PC-3 (cell line): Measurements from ENCODE around the gene CHRND. TPM values are rescaled to one million over a fixed set of nuclear protein-coding genes. Genes with fewer than 3 reads are reported as not detected.

Experiments used
- ATAC-seq: fragments of 200-7000 bp; cut with Tn5 transposase; 2 replicates; pipeline ENCODE4 v1.9.1; 2020; ENCODE audit warnings: mild to moderate bottlenecking, moderate library complexity
- BruUV-seq: library from RNA; stranded (reverse); fragments of 400-500 nt; replicated peaks from 2 replicates; lab custom pipeline; 2021; lab: Mats Ljungman, UMichigan
- CTCF ChIA-PET: fragments of 300-600 bp; sonication (Branson Sonifier 250); formaldehyde crosslinking; loops from one replicate; lab custom pipeline; 2022; ENCODE audit warnings: antibody characterized with exemption; lab: Charles Lee
- POLR2A ChIA-PET: fragments of 300-600 bp; sonication (Branson Sonifier 250); formaldehyde crosslinking; loops from one replicate; lab custom pipeline; 2022; ENCODE audit warnings: antibody characterized with exemption; ENCODE audit not compliant: unreplicated experiment; lab: Charles Lee
- DNase-seq: peaks from one replicate; pipeline ENCODE4 v3.0.0-alpha.2; 2015
- H2AFZ ChIP-seq: fragments of 300-600 bp; sonication (generic); 2 replicates; pipeline ENCODE4 v1.6.0; 2016; ENCODE audit warnings: antibody characterized with exemption, low read length
- H3F3A ChIP-seq: fragments of 300-600 bp; sonication (generic); one replicate; pipeline ENCODE4 v1.6.0; 2017; ENCODE audit warnings: antibody characterized with exemption, low read length, control low read depth, mild to moderate bottlenecking; ENCODE audit not compliant: unreplicated experiment
- H3K27ac ChIP-seq: fragments of 300-600 bp; sonication (generic); 2 replicates; pipeline ENCODE4 v1.5.1; 2016; ENCODE audit warnings: mild to moderate bottlenecking, low read length
- H3K27me3 ChIP-seq: fragments of 300-600 bp; sonication (generic); 2 replicates; pipeline ENCODE4 v1.6.1; 2016; ENCODE audit warnings: low read length, mixed read lengths
- H3K36me3 ChIP-seq: fragments of 300-600 bp; sonication (generic); 2 replicates; pipeline ENCODE4 v1.6.1; 2016; ENCODE audit warnings: low read depth, mixed run types, low read length, mixed read lengths
- H3K4me1 ChIP-seq: fragments of 300-600 bp; sonication (generic); 2 replicates; pipeline ENCODE4 v1.5.1; 2016; ENCODE audit warnings: low read length; ENCODE audit not compliant: insufficient read depth
- H3K4me2 ChIP-seq: fragments of 300-600 bp; sonication (generic); 2 replicates; pipeline ENCODE4 v1.6.0; 2016; ENCODE audit warnings: low read length
- H3K4me3 ChIP-seq: fragments of 300-600 bp; sonication (generic); 2 replicates; pipeline ENCODE4 v1.5.1; 2016; ENCODE audit warnings: mild to moderate bottlenecking, low read length, mixed read lengths
- H3K79me2 ChIP-seq: fragments of 300-600 bp; sonication (generic); 2 replicates; pipeline ENCODE4 v1.6.1; 2017; ENCODE audit warnings: low read length, mixed read lengths
- H3K9ac ChIP-seq: fragments of 300-600 bp; sonication (generic); 2 replicates; pipeline ENCODE4 v1.6.0; 2016; ENCODE audit warnings: mild to moderate bottlenecking, low read length
- H3K9me2 ChIP-seq: fragments of 300-600 bp; sonication (generic); replicated peaks from 2 replicates; pipeline ENCODE4 v1.6.1; 2016; ENCODE audit warnings: mixed run types, low read length, mixed read lengths
- H3K9me3 ChIP-seq: fragments of 300-600 bp; sonication (generic); 2 replicates; pipeline ENCODE4 v1.6.1; 2016; ENCODE audit warnings: low read length, mixed read lengths
- H4K20me1 ChIP-seq: fragments of 300-600 bp; sonication (generic); 2 replicates; pipeline ENCODE4 v1.6.1; 2016; ENCODE audit warnings: low read length, mixed read lengths
- EZH2 ChIP-seq: fragments of 300-600 bp; sonication (generic); IDR thresholded peaks from one replicate; pipeline ENCODE4 v1.6.1; 2017; ENCODE audit warnings: antibody characterized with exemption, mild to moderate bottlenecking, low read length; ENCODE audit not compliant: unreplicated experiment
- EZH2phosphoT487 ChIP-seq: fragments of 300-600 bp; sonication (generic); IDR thresholded peaks from 2 replicates; pipeline ENCODE4 v1.6.1; 2018; ENCODE audit warnings: mild to moderate bottlenecking, antibody characterized with exemption, low read length, borderline replicate concordance
- intact Hi-C: fragments of 100-400 bp; cut with micrococcal nuclease; formaldehyde crosslinking; loops from 2 replicates; pipeline ENCODE4 v1.9.0; 2023
- total RNA-seq: library from RNA; depleted of rRNA; stranded (reverse); fragments of >200 nt; gene quantifications from 2 replicates; pipeline ENCODE4 v1.2.3, GENCODE V29; 2014
- TF ChIP-seq, protein P1 (sequence below): fragments of 300-600 bp; sonication (generic); conservative IDR thresholded peaks from 2 replicates; pipeline ENCODE4 v1.5.1; 2017; ENCODE audit warnings: antibody characterized with exemption, low read depth, mild to moderate bottlenecking, low read length

CHRND gene
- total RNA-seq, 1 experiment from 2014 or later = not detected

DNA sequence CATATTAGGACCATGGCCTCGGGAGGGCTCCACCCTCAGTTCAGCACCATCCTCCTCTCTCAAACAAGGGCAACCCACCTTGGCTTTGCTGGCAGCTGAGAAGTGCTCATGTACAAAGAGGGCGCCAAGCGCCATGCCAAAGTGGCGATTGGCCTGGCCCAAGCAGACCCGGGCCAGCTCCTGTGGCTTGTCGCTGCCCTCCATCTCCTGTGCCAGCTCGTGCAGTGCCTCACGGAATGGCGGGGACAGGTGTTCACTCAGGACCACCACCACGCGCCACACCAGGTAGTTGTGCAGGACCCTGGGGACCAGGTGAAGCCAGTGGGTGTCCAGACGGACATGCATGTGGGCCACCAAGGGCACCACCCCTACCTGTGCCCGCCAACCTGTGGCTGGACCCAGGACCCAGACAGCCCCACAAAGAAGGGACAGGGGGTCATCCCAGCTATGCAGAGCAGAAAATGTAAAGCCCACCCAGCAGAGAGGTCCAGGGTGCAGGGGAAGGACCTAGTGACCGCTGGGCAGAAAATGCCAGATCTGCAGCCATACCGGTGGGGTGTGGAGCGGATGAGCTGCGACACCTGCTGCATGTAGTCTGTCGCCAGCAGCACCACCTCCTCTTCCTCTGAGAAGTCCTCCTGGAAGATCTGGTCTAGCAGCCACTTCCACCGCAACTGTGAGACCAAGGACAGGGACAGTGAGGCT, 41.9 kb upstream of the CHRND start:
- H3K27ac ChIP-seq = no peak overlapping the region
- H4K20me1 ChIP-seq = no peaks in the 10 kb centered on the region
- ChIA-PET CTCF (no interaction called here), POLR2A (no interaction called here)
- no peak for ATAC-seq
- no peaks in the 10 kb centered on the region for H3K79me2 ChIP-seq
- BruUV-seq = no TSS peak
- H3K9ac ChIP-seq = no peak overlapping the region
- H3K4me2 ChIP-seq = no peak overlapping the region
- TF ChIP-seq EZH2 (no peak), EZH2phosphoT487 (no peak)
- TF ChIP-seq, protein P1, sequence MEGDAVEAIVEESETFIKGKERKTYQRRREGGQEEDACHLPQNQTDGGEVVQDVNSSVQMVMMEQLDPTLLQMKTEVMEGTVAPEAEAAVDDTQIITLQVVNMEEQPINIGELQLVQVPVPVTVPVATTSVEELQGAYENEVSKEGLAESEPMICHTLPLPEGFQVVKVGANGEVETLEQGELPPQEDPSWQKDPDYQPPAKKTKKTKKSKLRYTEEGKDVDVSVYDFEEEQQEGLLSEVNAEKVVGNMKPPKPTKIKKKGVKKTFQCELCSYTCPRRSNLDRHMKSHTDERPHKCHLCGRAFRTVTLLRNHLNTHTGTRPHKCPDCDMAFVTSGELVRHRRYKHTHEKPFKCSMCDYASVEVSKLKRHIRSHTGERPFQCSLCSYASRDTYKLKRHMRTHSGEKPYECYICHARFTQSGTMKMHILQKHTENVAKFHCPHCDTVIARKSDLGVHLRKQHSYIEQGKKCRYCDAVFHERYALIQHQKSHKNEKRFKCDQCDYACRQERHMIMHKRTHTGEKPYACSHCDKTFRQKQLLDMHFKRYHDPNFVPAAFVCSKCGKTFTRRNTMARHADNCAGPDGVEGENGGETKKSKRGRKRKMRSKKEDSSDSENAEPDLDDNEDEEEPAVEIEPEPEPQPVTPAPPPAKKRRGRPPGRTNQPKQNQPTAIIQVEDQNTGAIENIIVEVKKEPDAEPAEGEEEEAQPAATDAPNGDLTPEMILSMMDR = no peak
- no peaks in the 10 kb centered on the region for H3K36me3 ChIP-seq
- intact Hi-C loops = no loop called here
- no peak overlapping the region for H3K4me3 ChIP-seq
- H3K27me3 ChIP-seq = no peaks in the 10 kb centered on the region
- no peaks in the 10 kb centered on the region for H3K9me3 ChIP-seq
- DNase-seq = no peak
- H3K9me2 ChIP-seq = no peaks in the 10 kb centered on the region
- no peaks in the 10 kb centered on the region for H3F3A ChIP-seq
- no peak overlapping the region for H2AFZ ChIP-seq
- no peaks in the 10 kb centered on the region for H3K4me1 ChIP-seq

DNA sequence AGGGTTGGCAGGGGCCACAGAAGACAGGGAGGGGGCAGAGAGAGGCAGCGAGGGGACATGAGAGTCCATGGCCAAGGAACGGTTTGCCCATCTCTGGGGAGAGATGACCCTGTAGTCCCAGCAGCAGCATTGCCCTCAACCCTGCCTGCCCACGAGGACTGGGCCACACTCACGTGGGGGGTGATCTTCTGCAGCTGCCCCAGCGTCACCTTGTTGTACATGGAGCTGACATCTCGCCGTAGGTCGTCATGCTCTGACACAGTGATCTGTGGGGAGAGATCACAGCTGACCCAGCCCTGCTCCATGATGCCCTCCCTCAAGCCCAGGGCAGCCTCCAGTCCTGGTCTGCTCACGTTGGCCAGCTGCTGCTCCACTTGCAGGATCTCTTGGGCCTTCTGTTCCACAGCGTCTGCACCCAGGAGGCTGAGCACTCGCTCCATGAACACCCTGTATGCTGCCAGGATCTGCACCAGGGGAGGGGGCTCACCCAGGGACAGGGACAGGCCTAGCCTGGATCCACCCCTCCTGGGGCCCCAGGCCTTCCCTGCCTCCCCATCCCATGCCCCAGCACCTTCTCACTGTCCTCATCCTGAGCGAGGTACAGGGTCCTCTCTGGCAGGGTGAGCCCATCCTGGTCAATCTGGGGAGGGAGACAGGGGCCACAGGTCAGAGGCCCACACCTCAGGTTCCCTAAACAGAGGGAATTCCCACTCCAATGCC, 41.2 kb upstream of the CHRND start:
- no peak overlapping the region for H3K4me3 ChIP-seq
- H3K27ac ChIP-seq = no peak overlapping the region
- H2AFZ ChIP-seq = no peak overlapping the region
- no peaks in the 10 kb centered on the region for H4K20me1 ChIP-seq
- no peak overlapping the region for H3K9ac ChIP-seq
- H3K9me3 ChIP-seq = no peaks in the 10 kb centered on the region
- POLR2A ChIA-PET = no interaction called here
- H3K79me2 ChIP-seq = no peaks in the 10 kb centered on the region
- H3K27me3 ChIP-seq = no peaks in the 10 kb centered on the region
- no peaks in the 10 kb centered on the region for H3K4me1 ChIP-seq
- no TSS peak for BruUV-seq
- no peak for ATAC-seq
- TF ChIP-seq EZH2 = no peak
- no peak for TF ChIP-seq EZH2phosphoT487
- TF ChIP-seq, protein P1 = no peak
- H3K9me2 ChIP-seq = no peaks in the 10 kb centered on the region
- H3F3A ChIP-seq = no peaks in the 10 kb centered on the region
- DNase-seq = no peak
- intact Hi-C loops = no loop called here
- no peaks in the 10 kb centered on the region for H3K36me3 ChIP-seq
- CTCF ChIA-PET = no interaction called here
- H3K4me2 ChIP-seq = no peak overlapping the region

DNA sequence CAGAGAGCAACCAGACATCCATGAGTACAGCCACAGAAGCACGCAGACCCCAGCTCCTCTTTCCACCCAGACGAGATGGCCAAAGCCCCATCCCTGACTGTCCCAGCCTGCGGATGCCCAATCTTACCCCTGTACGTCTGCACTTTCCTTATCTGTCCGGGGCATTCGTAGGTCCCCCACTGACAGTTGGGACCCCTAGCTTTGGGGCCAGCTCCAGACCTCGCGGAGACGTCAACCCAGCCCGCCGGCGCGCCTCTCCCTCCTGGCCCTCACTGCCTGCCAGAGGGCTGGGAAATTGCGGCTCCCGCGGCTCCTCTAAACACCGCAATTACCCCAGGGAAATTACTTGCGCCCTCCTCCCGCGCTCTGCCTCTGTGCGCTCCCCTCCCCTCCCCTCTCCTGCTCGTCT, 40.6 kb upstream of the CHRND start:
- no peaks in the 10 kb centered on the region for H3F3A ChIP-seq
- no peaks in the 10 kb centered on the region for H3K27me3 ChIP-seq
- no TSS peak for BruUV-seq
- TF ChIP-seq EZH2phosphoT487 = no peak
- no peak for TF ChIP-seq EZH2
- TF ChIP-seq, protein P1 = no peak
- H3K4me1 ChIP-seq = no peaks in the 10 kb centered on the region
- no peak overlapping the region for H3K9ac ChIP-seq
- ATAC-seq = no peak
- no peak overlapping the region for H3K4me3 ChIP-seq
- no peak for DNase-seq
- ChIA-PET POLR2A (no interaction called here), CTCF (no interaction called here)
- intact Hi-C loops = no loop called here
- H3K4me2 ChIP-seq = no peak overlapping the region
- no peaks in the 10 kb centered on the region for H4K20me1 ChIP-seq
- H3K27ac ChIP-seq = no peak overlapping the region
- H3K9me2 ChIP-seq = no peaks in the 10 kb centered on the region
- no peaks in the 10 kb centered on the region for H3K79me2 ChIP-seq
- no peaks in the 10 kb centered on the region for H3K9me3 ChIP-seq
- no peak overlapping the region for H2AFZ ChIP-seq
- H3K36me3 ChIP-seq = no peaks in the 10 kb centered on the region
